ENCODE measurements around the gene RNF166.

Gene RNF166

GRCh38 chr16:88706229-88706964 is at the start of gene RNF166, which contains the start of gene CTU2:
Gene RNF166 (minus strand): TSS chr16:88706408. CDS start chr16:88706325, 83 bp downstream.
Gene CTU2 (plus strand): TSS chr16:88706503. CDS start chr16:88706531, 28 bp downstream.
- H3K9me3 ChIP-seq (ENCODE audit: insufficient read depth, low read length, severe bottlenecking) = no peaks in the 10 kb centered on the region
- peak; percentile 87 for DNase-seq
- ATAC-seq (ENCODE audit: insufficient read depth, low read depth) = peak; percentile 59
- H3K4me1 ChIP-seq (ENCODE audit: insufficient read depth, low read length) = peaks cover 67% of the 10 kb centered on the region
- H3K27me3 ChIP-seq (ENCODE audit: insufficient read depth, low read length, poor library complexity) = no peaks in the 10 kb centered on the region
- peaks cover 19% of the 10 kb centered on the region for H3K36me3 ChIP-seq (ENCODE audit: insufficient read depth, low read length)
- peaks cover 36% of the 10 kb centered on the region for H4K20me1 ChIP-seq (ENCODE audit: insufficient read depth, low read length)
- peak within 1 kb of the TSS; percentile 100 for H3K4me2 ChIP-seq (ENCODE audit: insufficient read depth, low read length)
- peaks cover 85% of the 10 kb centered on the region for H3K79me2 ChIP-seq (ENCODE audit: insufficient read depth, low read length)
- H3K4me3 ChIP-seq (ENCODE audit: low read depth in 1 of 2, low read length in 2 of 2) = peak within 1 kb of the TSS; percentile 99 to 100
- peak within 1 kb of the TSS; percentile 65 for H3K27ac ChIP-seq (ENCODE audit: low read length)
- H2AFZ ChIP-seq (ENCODE audit: low read depth, low read length) = peak within 1 kb of the TSS; percentile 98
- peak within 1 kb of the TSS; percentile 89 for H3K9ac ChIP-seq (ENCODE audit: low read depth, low read length)
- no peak for TF ChIP-seq EZH2 (IDR thresholded peaks at IDR 0.05; ENCODE audit: borderline replicate concordance, low read depth, low read length, severe bottlenecking)
- no peak for TF ChIP-seq CTCF (IDR thresholded peaks at IDR 0.05; ENCODE audit: borderline replicate concordance, extremely low read depth, low read length, poor library complexity, severe bottlenecking)

- H2AFZ ChIP-seq (ENCODE audit: low read depth, low read length) = no peak overlapping the region
- H3K9ac ChIP-seq (ENCODE audit: low read depth, low read length) = no peak overlapping the region
- no peaks in the 10 kb centered on the region for H3K27me3 ChIP-seq (ENCODE audit: insufficient read depth, low read length, poor library complexity)
- H3K4me3 ChIP-seq (ENCODE audit: low read depth in 1 of 2, low read length in 2 of 2) = no peak overlapping the region
- ATAC-seq (ENCODE audit: insufficient read depth, low read depth) (no peak), DNase-seq (no peak)
- no peaks in the 10 kb centered on the region for H3K9me3 ChIP-seq (ENCODE audit: insufficient read depth, low read length, severe bottlenecking)
- H4K20me1 ChIP-seq (ENCODE audit: insufficient read depth, low read length) = peaks cover 86% of the 10 kb centered on the region
- TF ChIP-seq CTCF (IDR thresholded peaks at IDR 0.05; ENCODE audit: borderline replicate concordance, extremely low read depth, low read length, poor library complexity, severe bottlenecking) = no peak
- TF ChIP-seq EZH2 (IDR thresholded peaks at IDR 0.05; ENCODE audit: borderline replicate concordance, low read depth, low read length, severe bottlenecking) = no peak
- H3K79me2 ChIP-seq (ENCODE audit: insufficient read depth, low read length) = peaks cover 85% of the 10 kb centered on the region
- H3K27ac ChIP-seq (ENCODE audit: low read length) = no peak overlapping the region
- H3K4me2 ChIP-seq (ENCODE audit: insufficient read depth, low read length) = no peak overlapping the region
- no peaks in the 10 kb centered on the region for H3K4me1 ChIP-seq (ENCODE audit: insufficient read depth, low read length)
- peaks cover 24% of the 10 kb centered on the region for H3K36me3 ChIP-seq (ENCODE audit: insufficient read depth, low read length)
Measured at GRCh38 chr16:88754912-88755744, 48.9 kb upstream of the RNF166 start.

- no peak overlapping the region for H3K4me3 ChIP-seq (ENCODE audit: low read depth in 1 of 2, low read length in 2 of 2)
- peaks cover 76% of the 10 kb centered on the region for H3K79me2 ChIP-seq (ENCODE audit: insufficient read depth, low read length)
- H3K27ac ChIP-seq (ENCODE audit: low read length) = no peak overlapping the region
- H3K27me3 ChIP-seq (ENCODE audit: insufficient read depth, low read length, poor library complexity) = no peaks in the 10 kb centered on the region
- TF ChIP-seq CTCF (IDR thresholded peaks at IDR 0.05; ENCODE audit: borderline replicate concordance, extremely low read depth, low read length, poor library complexity, severe bottlenecking) (no peak), EZH2 (IDR thresholded peaks at IDR 0.05; ENCODE audit: borderline replicate concordance, low read depth, low read length, severe bottlenecking) (no peak)
- peaks cover 77% of the 10 kb centered on the region for H4K20me1 ChIP-seq (ENCODE audit: insufficient read depth, low read length)
- no peaks in the 10 kb centered on the region for H3K4me1 ChIP-seq (ENCODE audit: insufficient read depth, low read length)
- H3K36me3 ChIP-seq (ENCODE audit: insufficient read depth, low read length) = peaks cover 24% of the 10 kb centered on the region
- H3K9me3 ChIP-seq (ENCODE audit: insufficient read depth, low read length, severe bottlenecking) = no peaks in the 10 kb centered on the region
- no peak for DNase-seq
- no peak overlapping the region for H3K9ac ChIP-seq (ENCODE audit: low read depth, low read length)
- no peak for ATAC-seq (ENCODE audit: insufficient read depth, low read depth)
- no peak overlapping the region for H2AFZ ChIP-seq (ENCODE audit: low read depth, low read length)
- H3K4me2 ChIP-seq (ENCODE audit: insufficient read depth, low read length) = no peak overlapping the region
Measured at GRCh38 chr16:88754109-88754911, 48.1 kb upstream of the RNF166 start.

All from DND-41 (cell line).